ENCODE measurements around the gene VASN.

VASN gene

GRCh38 chr16:4399001-4399730 lies 27.5 kb downstream of the VASN start:
- no peaks in the 10 kb centered on the region for H4K20me1 ChIP-seq (ENCODE audit: insufficient read depth, low read length)
- H3K9ac ChIP-seq (ENCODE audit: low read length) = no peak overlapping the region
- H3K9me2 ChIP-seq (replicated peaks; ENCODE audit: insufficient read depth, low read length) = no peaks in the 10 kb centered on the region
- no peaks in the 10 kb centered on the region for H3K4me1 ChIP-seq (ENCODE audit: low read length)
- peaks cover 52% of the 10 kb centered on the region for H3K79me2 ChIP-seq (ENCODE audit: low read length)
- H3F3A ChIP-seq (ENCODE audit: insufficient read depth, low read length) = no peaks in the 10 kb centered on the region; the same call in 1 of the 2 replicates
- H2AFZ ChIP-seq (ENCODE audit: low read length) = no peak overlapping the region
- no peak for DNase-seq
- no peaks in the 10 kb centered on the region for H3K27me3 ChIP-seq (replicated peaks; ENCODE audit: insufficient read depth, low read length)
- no peak overlapping the region for H3K4me2 ChIP-seq (ENCODE audit: low read depth, low read length)
- no peak overlapping the region for H3K27ac ChIP-seq (ENCODE audit: low read length)
- TF ChIP-seq EZH2phosphoT487 (IDR thresholded peaks at IDR 0.05; ENCODE audit: low read length) (no peak), CTCF (IDR thresholded peaks at IDR 0.05; ENCODE audit: low read length) (no peak), EZH2 (optimal IDR thresholded peaks at IDR 0.05; ENCODE audit: low read depth, low read length) (no peak)
- H3K36me3 ChIP-seq (replicated peaks; ENCODE audit: insufficient read depth, low read length) = no peaks in the 10 kb centered on the region; the same call in 1 of the 2 replicates
- no peaks in the 10 kb centered on the region for H3K9me3 ChIP-seq (replicated peaks; ENCODE audit: insufficient read depth, low read length)
- H3K4me3 ChIP-seq (ENCODE audit: low read length) = no peak overlapping the region

GRCh38 chr16:4401094-4401501 lies 29.4 kb downstream of the VASN start:
- Histone ChIP-seq H3K27ac (ENCODE audit: low read length) (no peak overlapping the region), H3K9ac (ENCODE audit: low read length) (no peak overlapping the region), H4K20me1 (ENCODE audit: insufficient read depth, low read length) (no peaks in the 10 kb centered on the region), H3K4me1 (ENCODE audit: low read length) (no peaks in the 10 kb centered on the region), H3K4me2 (ENCODE audit: low read depth, low read length) (no peak overlapping the region), H3K4me3 (ENCODE audit: low read length) (no peak overlapping the region), H3K9me3 (replicated peaks; ENCODE audit: insufficient read depth, low read length) (no peaks in the 10 kb centered on the region), H3K9me2 (replicated peaks; ENCODE audit: insufficient read depth, low read length) (no peaks in the 10 kb centered on the region), H3F3A (ENCODE audit: insufficient read depth, low read length) (no peaks in the 10 kb centered on the region; the same call in 1 of the 2 replicates), H2AFZ (ENCODE audit: low read length) (no peak overlapping the region), H3K79me2 (ENCODE audit: low read length) (peaks cover 54% of the 10 kb centered on the region), H3K36me3 (replicated peaks; ENCODE audit: insufficient read depth, low read length) (no peaks in the 10 kb centered on the region; the same call in 1 of the 2 replicates), H3K27me3 (replicated peaks; ENCODE audit: insufficient read depth, low read length) (no peaks in the 10 kb centered on the region)
- no peak for DNase-seq
- TF ChIP-seq CTCF (IDR thresholded peaks at IDR 0.05; ENCODE audit: low read length) (no peak), EZH2phosphoT487 (IDR thresholded peaks at IDR 0.05; ENCODE audit: low read length) (no peak), EZH2 (optimal IDR thresholded peaks at IDR 0.05; ENCODE audit: low read depth, low read length) (no peak)

- no peak for DNase-seq
- no peaks in the 10 kb centered on the region for H3K9me2 ChIP-seq (replicated peaks; ENCODE audit: insufficient read depth, low read length)
- H3F3A ChIP-seq (ENCODE audit: insufficient read depth, low read length) = no peaks in the 10 kb centered on the region; the same call in 1 of the 2 replicates
- peaks cover 52% of the 10 kb centered on the region for H3K79me2 ChIP-seq (ENCODE audit: low read length)
- H3K4me2 ChIP-seq (ENCODE audit: low read depth, low read length) = no peak overlapping the region
- H3K4me3 ChIP-seq (ENCODE audit: low read length) = no peak overlapping the region
- no peaks in the 10 kb centered on the region for H3K9me3 ChIP-seq (replicated peaks; ENCODE audit: insufficient read depth, low read length)
- H2AFZ ChIP-seq (ENCODE audit: low read length) = no peak overlapping the region
- no peaks in the 10 kb centered on the region for H4K20me1 ChIP-seq (ENCODE audit: insufficient read depth, low read length)
- no peaks in the 10 kb centered on the region for H3K4me1 ChIP-seq (ENCODE audit: low read length)
- no peak overlapping the region for H3K9ac ChIP-seq (ENCODE audit: low read length)
- H3K36me3 ChIP-seq (replicated peaks; ENCODE audit: insufficient read depth, low read length) = no peaks in the 10 kb centered on the region; the same call in 1 of the 2 replicates
- no peaks in the 10 kb centered on the region for H3K27me3 ChIP-seq (replicated peaks; ENCODE audit: insufficient read depth, low read length)
- TF ChIP-seq CTCF (IDR thresholded peaks at IDR 0.05; ENCODE audit: low read length) (no peak), EZH2phosphoT487 (IDR thresholded peaks at IDR 0.05; ENCODE audit: low read length) (no peak), EZH2 (optimal IDR thresholded peaks at IDR 0.05; ENCODE audit: low read depth, low read length) (no peak)
- no peak overlapping the region for H3K27ac ChIP-seq (ENCODE audit: low read length)
Observed at GRCh38 chr16:4401510-4401909, 29.9 kb downstream of the VASN start.
